IMR-90 (cell line): ENCODE measurements around the gene CDH12. TPM values are rescaled to one million over a fixed set of nuclear protein-coding genes. Genes with fewer than 3 reads are reported as not detected.

ENCODE experiments used
- ATAC-seq: fragments of 200-7000 bp; cut with Tn5 transposase; 2 replicates; pipeline ENCODE4 v1.9.1; 2020; ENCODE audit warnings: low read depth, mild to moderate bottlenecking, moderate library complexity
- BruUV-seq: library from RNA; stranded (reverse); fragments of 400-500 nt; replicated peaks from 2 replicates; lab custom pipeline; 2021; lab: Mats Ljungman, UMichigan
- CTCF ChIA-PET: fragments of 300-600 bp; formaldehyde crosslinking; extraction: SDS; loops from one replicate; lab custom pipeline; 2021; ENCODE audit warnings: antibody characterized with exemption; lab: Yijun Ruan, JAX
- POLR2A ChIA-PET: fragments of 300-600 bp; sonication (Branson Sonifier 250); formaldehyde crosslinking; loops from one replicate; lab custom pipeline; 2022; ENCODE audit warnings: antibody characterized with exemption; ENCODE audit not compliant: unreplicated experiment; lab: Charles Lee
- DNase-seq: peaks from one replicate; pipeline ENCODE4 v3.0.0; 2013
- H2AFZ ChIP-seq: replicated peaks from 2 replicates; pipeline ENCODE3; 2013; ENCODE audit warnings: low read length, mild to moderate bottlenecking; ENCODE audit not compliant: poor library complexity
- H2AK5ac ChIP-seq: 2 replicates; pipeline ENCODE4 v1.6.1; 2013; ENCODE audit warnings: low read depth, low read length, inconsistent platforms
- H2AK9ac ChIP-seq: replicated peaks from 2 replicates; pipeline ENCODE3; 2013; ENCODE audit warnings: mild to moderate bottlenecking, low read depth, low read length, moderate library complexity; ENCODE audit not compliant: poor library complexity
- H2BK120ac ChIP-seq: 2 replicates; pipeline ENCODE4 v1.6.1; 2013; ENCODE audit warnings: low read depth, low read length, inconsistent platforms
- H2BK15ac ChIP-seq: 3 replicates; pipeline ENCODE4 v1.6.1; 2013; ENCODE audit warnings: low read depth, low read length, inconsistent platforms
- H2BK20ac ChIP-seq: 2 replicates; pipeline ENCODE4 v1.6.1; 2013; ENCODE audit warnings: low read depth, mild to moderate bottlenecking, inconsistent platforms, low read length, moderate library complexity
- H2BK5ac ChIP-seq: 2 replicates; pipeline ENCODE4 v1.6.1; 2013; ENCODE audit warnings: mild to moderate bottlenecking, low read depth, low read length, inconsistent platforms; ENCODE audit not compliant: poor library complexity, severe bottlenecking
- H3K14ac ChIP-seq: replicated peaks from 2 replicates; pipeline ENCODE4 v1.6.1; 2013; ENCODE audit warnings: low read depth, low read length, inconsistent platforms
- H3K18ac ChIP-seq: 2 replicates; pipeline ENCODE4 v1.6.1; 2013; ENCODE audit warnings: low read depth, low read length, control low read depth
- H3K23ac ChIP-seq: 2 replicates; pipeline ENCODE4 v1.6.1; 2013; ENCODE audit warnings: low read depth, low read length, inconsistent platforms
- H3K27ac ChIP-seq: 2 replicates; pipeline ENCODE4 v1.5.1; 2013; ENCODE audit warnings: mild to moderate bottlenecking, control low read depth, low read length; ENCODE audit not compliant: insufficient read depth
- H3K27me3 ChIP-seq: 2 replicates; pipeline ENCODE4 v1.6.1; 2013; ENCODE audit warnings: low read length; ENCODE audit not compliant: control insufficient read depth, insufficient read depth
- H3K36me3 ChIP-seq: 2 replicates; pipeline ENCODE4 v1.6.1; 2013; ENCODE audit warnings: low read length, mixed read lengths; ENCODE audit not compliant: control insufficient read depth, insufficient read depth
- H3K4ac ChIP-seq: 2 replicates; pipeline ENCODE4 v1.6.1; 2013; ENCODE audit warnings: low read depth, low read length, inconsistent platforms
- H3K4me1 ChIP-seq: 2 replicates; pipeline ENCODE4 v1.6.1; 2013; ENCODE audit warnings: low read length, mixed read lengths; ENCODE audit not compliant: control insufficient read depth, insufficient read depth
- H3K4me2 ChIP-seq: 2 replicates; pipeline ENCODE4 v1.6.1; 2013; ENCODE audit warnings: low read depth, mild to moderate bottlenecking, control low read depth, low read length, moderate library complexity
- H3K4me3 ChIP-seq: 2 replicates; pipeline ENCODE4 v1.5.1; 2013; ENCODE audit warnings: low read depth, mild to moderate bottlenecking, control low read depth, low read length, moderate library complexity; ENCODE audit not compliant: insufficient read depth
- H3K56ac ChIP-seq: 2 replicates; pipeline ENCODE4 v1.6.1; 2013; ENCODE audit warnings: low read length, inconsistent platforms; ENCODE audit not compliant: insufficient read depth; ENCODE audit errors: extremely low read depth
- H3K79me1 ChIP-seq, 2 experiments: 2 replicates each; pipeline ENCODE4 v1.6.1; 2013; ENCODE audit warnings: low read length in 2 of 2, inconsistent platforms in 1 of 2, low read depth in 1 of 2
- H3K9ac ChIP-seq: 2 replicates; pipeline ENCODE4 v1.6.1; 2013; ENCODE audit warnings: low read depth, low read length, control low read depth
- H3K9me1 ChIP-seq: 2 replicates; pipeline ENCODE4 v1.6.1; 2013; ENCODE audit warnings: low read length, inconsistent platforms; ENCODE audit not compliant: insufficient read depth
- H3K9me3 ChIP-seq: 2 replicates; pipeline ENCODE4 v1.6.1; 2013; ENCODE audit warnings: low read length; ENCODE audit not compliant: control insufficient read depth, insufficient read depth
- H4K20me1 ChIP-seq: 2 replicates; pipeline ENCODE4 v1.6.1; 2013; ENCODE audit warnings: low read length, inconsistent platforms; ENCODE audit not compliant: insufficient read depth
- H4K5ac ChIP-seq: 2 replicates; pipeline ENCODE4 v1.6.1; 2013; ENCODE audit warnings: mild to moderate bottlenecking, low read depth, low read length, control low read depth
- H4K8ac ChIP-seq, 2 experiments: 2 replicates each; pipeline ENCODE4 v1.6.1; 2013; ENCODE audit warnings: low read depth in 2 of 2, low read length in 2 of 2, control low read depth in 1 of 2, inconsistent platforms in 1 of 2
- H4K91ac ChIP-seq: 2 replicates; pipeline ENCODE4 v1.6.1; 2013; ENCODE audit warnings: low read depth, low read length, inconsistent platforms; ENCODE audit not compliant: insufficient read depth
- MXI1 ChIP-seq: IDR thresholded peaks from 2 replicates; pipeline ENCODE4 v1.6.1; 2012; ENCODE audit warnings: low read depth, mild to moderate bottlenecking, low read length, moderate library complexity, borderline replicate concordance
- WGBS, 2 experiments: methylation state at CpG; one replicate each; pipeline versions ENCODE4 v1.1.5 to v1.1.7; 2013; ENCODE audit warnings: missing lambda C conversion rate in 2 of 2; ENCODE audit not compliant: insufficient read length in 1 of 2; ENCODE audit errors: extremely low coverage in 2 of 2; 5-methylcytosine and 5-hydroxymethylcytosine counted together
- dilution Hi-C: fragments of 300-500 bp; cut with HindIII; formaldehyde crosslinking; loops from one replicate; pipeline ENCODE4 v1.14.3; 2018; ENCODE audit warnings: low sequenced_read_pairs; ENCODE audit not compliant: unreplicated experiment
- in situ Hi-C: fragments of 300-500 bp; cut with MboI; formaldehyde crosslinking; loops from 3 replicates; pipeline ENCODE4 v1.14.3; 2019; ENCODE audit warnings: low sequenced_read_pairs, inconsistent platforms, mixed read lengths
- intact Hi-C: fragments of 100-400 bp; cut with micrococcal nuclease; formaldehyde crosslinking; loops from 2 replicates; pipeline ENCODE4 v1.10.0; 2022
- polyA plus RNA-seq, 3 experiments: library from polyadenylated mRNA; depleted of rRNA; stranded (reverse); fragments of >200 nt; gene quantifications; 2 replicates each; pipeline ENCODE4 v1.2.3, GENCODE V29; 2012; ENCODE audit warnings: low replicate concordance in 1 of 3
- total RNA-seq: library from RNA; depleted of rRNA; stranded (reverse); fragments of >200 nt; gene quantifications from 2 replicates; pipeline ENCODE4 v1.2.3, GENCODE V29; 2012

The CDH12 gene
- total and polyA plus RNA-seq, 2 of the 4 experiments (the other 2 are of a cell fraction), result not detected

GRCh38 chr5:22669345-22669744, 183.8 kb downstream of the CDH12 start:
- Histone ChIP-seq H3K14ac (no peak overlapping the region), H2BK5ac (no peak overlapping the region), H3K23ac (no peak overlapping the region), H3K79me1 (no peaks in the 10 kb centered on the region), H3K56ac (no peak overlapping the region), H3K9ac (no peak overlapping the region), H2AFZ (no peak overlapping the region), H2BK120ac (no peak overlapping the region), H3K27me3 (no peaks in the 10 kb centered on the region), H2BK15ac (no peak overlapping the region), H4K8ac (no peak overlapping the region), H2AK9ac (no peak overlapping the region), H3K36me3 (no peaks in the 10 kb centered on the region), H4K91ac (no peak overlapping the region), H4K20me1 (no peaks in the 10 kb centered on the region), H3K4ac (no peak overlapping the region), H3K18ac (no peak overlapping the region), H3K9me1 (no peaks in the 10 kb centered on the region), H3K27ac (no peak overlapping the region), H4K5ac (no peak overlapping the region), H2AK5ac (no peak overlapping the region), H3K4me1 (no peaks in the 10 kb centered on the region), H3K9me3 (no peaks in the 10 kb centered on the region), H3K4me2 (no peak overlapping the region), H3K4me3 (no peak overlapping the region), H2BK20ac (no peak overlapping the region)
- TF ChIP-seq MXI1, result no peak
- DNase-seq, result no peak
- CTCF ChIA-PET, result no interaction called here
- ATAC-seq, result no peak
- dilution Hi-C loops, result no loop called here
- POLR2A ChIA-PET, result no interaction called here
- in situ Hi-C loops, result no loop called here
- 65% methylated on average over 2 of the region's 4 CpGs; no CpG with 5 or more reads in 1 of the 2 experiments for WGBS, 2 experiments
- intact Hi-C loops, result no loop called here
- BruUV-seq, result no TSS peak
